ENCODE measurements around the gene RCSD1.
"Not testable (repeated sequence)": the region's sequence is repeated elsewhere in the genome, so short reads cannot be mapped to it uniquely, and the experiment has no call there.

RCSD1 gene

GRCh38 chr1:167719715-167720421, 89.8 kb downstream of the RCSD1 start:
- DNase-seq: not testable (repeated sequence)

- DNase-seq: peak; percentile 19
Observed at GRCh38 chr1:167720965-167721616, 91.1 kb downstream of the RCSD1 start.

- peak; percentile 87 for DNase-seq
Observed at GRCh38 chr1:167721617-167722151, 91.7 kb downstream of the RCSD1 start, which contains the start of gene MPZL1. Gene MPZL1 (plus strand): TSS chr1:167721982. CDS start chr1:167722152, 170 bp downstream.

GRCh38 chr1:167722152-167722869, 92.3 kb downstream of the RCSD1 start:
- peak; percentile 42 for DNase-seq

- DNase-seq: no peak
Observed at GRCh38 chr1:167722870-167723251, 92.8 kb downstream of the RCSD1 start.

- DNase-seq: no peak
Observed at GRCh38 chr1:167723707-167724323, 93.8 kb downstream of the RCSD1 start.

- DNase-seq: no peak
Observed at GRCh38 chr1:167726008-167726407, 96.0 kb downstream of the RCSD1 start.

- DNase-seq: peak; percentile 50
Observed at GRCh38 chr1:167728818-167729410, 98.9 kb downstream of the RCSD1 start.

- DNase-seq: no peak
Observed at GRCh38 chr1:167734227-167734626, 104.2 kb downstream of the RCSD1 start.

GRCh38 chr1:167734841-167735240, 104.8 kb downstream of the RCSD1 start:
- no peak for DNase-seq

GRCh38 chr1:167737169-167737568, 107.1 kb downstream of the RCSD1 start:
- no peak for DNase-seq

- no peak for DNase-seq
Observed at GRCh38 chr1:167738158-167738557, 108.1 kb downstream of the RCSD1 start.

- no peak for DNase-seq
Observed at GRCh38 chr1:167739752-167740151, 109.7 kb downstream of the RCSD1 start.

GRCh38 chr1:167741103-167741502, 111.1 kb downstream of the RCSD1 start:
- not testable (repeated sequence) for DNase-seq

- DNase-seq: not testable (repeated sequence)
Observed at GRCh38 chr1:167742392-167743057, 112.5 kb downstream of the RCSD1 start.

- DNase-seq: no peak
Observed at GRCh38 chr1:167744901-167745300, 114.9 kb downstream of the RCSD1 start.

- DNase-seq: peak; percentile 31
Observed at GRCh38 chr1:167746013-167746672, 116.1 kb downstream of the RCSD1 start.

GRCh38 chr1:167746988-167747655, 117.1 kb downstream of the RCSD1 start:
- DNase-seq: no peak

- no peak for DNase-seq
Observed at GRCh38 chr1:167747988-167748387, 118.0 kb downstream of the RCSD1 start.

- DNase-seq: no peak
Observed at GRCh38 chr1:167748906-167749305, 118.9 kb downstream of the RCSD1 start.

- no peak for DNase-seq
Observed at GRCh38 chr1:167749741-167750140, 119.7 kb downstream of the RCSD1 start.

Measured in NCI-H226 (cell line).